ENCODE results near the gene PRXL2B. TPM values are rescaled to one million over a fixed set of nuclear protein-coding genes. Genes with fewer than 3 reads are reported as not detected.

Gene PRXL2B
- total RNA-seq, 2 experiments from 2014 or later = 23.7 to 36.8 TPM

- H3K27ac Mint-ChIP-seq = no peak overlapping the region
- ChIA-PET POLR2A (no interaction called here), CTCF (interaction anchor here (0.7 to 0.9 kb wide), 3 partner anchors 36 to 172 kb away, joined by 3 read pairs; no protein-coding TSS in a partner anchor)
- peaks cover 30% of the 10 kb centered on the region for H3K4me1 Mint-ChIP-seq
- peaks cover 12% of the 10 kb centered on the region for H3K36me3 Mint-ChIP-seq (ENCODE audit: low read depth)
- no peak for DNase-seq
- no peaks in the 10 kb centered on the region for H3K27me3 Mint-ChIP-seq
- no peaks in the 10 kb centered on the region for H3K9me3 Mint-ChIP-seq (ENCODE audit: low read depth)
- ATAC-seq = no peak
- intact Hi-C loops (cut with DNase I, micrococcal nuclease) = loop anchor here (2.0 to 10.0 kb wide), 6 partner anchors 55 to 1313 kb away; partner anchors contain the start of genes C1orf174 (in 1 of the 2), PANK4 (in 1 of the 2), PEX10 (in 1 of the 2) and SMIM1 (in 1 of the 2)
- peak overlapping the region; percentile 82 for H3K4me3 Mint-ChIP-seq
Observed at GRCh38 chr1:2587860-2588571, 1.4 kb downstream of the PRXL2B start.

- Mint-ChIP-seq H3K4me3 (peak overlapping the region; percentile 82), H3K27ac (no peak overlapping the region), H3K4me1 (peaks cover 22% of the 10 kb centered on the region), H3K36me3 (ENCODE audit: low read depth) (peaks cover 12% of the 10 kb centered on the region), H3K9me3 (ENCODE audit: low read depth) (no peaks in the 10 kb centered on the region), H3K27me3 (no peaks in the 10 kb centered on the region)
- no peak for DNase-seq
- no peak for ATAC-seq
- ChIA-PET POLR2A (no interaction called here), CTCF (interaction anchor here (0.7 kb wide), 1 partner anchor 92 kb away, joined by 3 read pairs; no protein-coding TSS in a partner anchor)
- intact Hi-C loops (cut with DNase I, micrococcal nuclease) = loop anchor here in 1 of 2 experiments (5.0 to 10.0 kb wide), 2 partner anchors 334 to 1183 kb away; partner anchors contain the start of gene SMIM1
Observed at GRCh38 chr1:2588661-2589430, 2.3 kb downstream of the PRXL2B start.

DNA sequence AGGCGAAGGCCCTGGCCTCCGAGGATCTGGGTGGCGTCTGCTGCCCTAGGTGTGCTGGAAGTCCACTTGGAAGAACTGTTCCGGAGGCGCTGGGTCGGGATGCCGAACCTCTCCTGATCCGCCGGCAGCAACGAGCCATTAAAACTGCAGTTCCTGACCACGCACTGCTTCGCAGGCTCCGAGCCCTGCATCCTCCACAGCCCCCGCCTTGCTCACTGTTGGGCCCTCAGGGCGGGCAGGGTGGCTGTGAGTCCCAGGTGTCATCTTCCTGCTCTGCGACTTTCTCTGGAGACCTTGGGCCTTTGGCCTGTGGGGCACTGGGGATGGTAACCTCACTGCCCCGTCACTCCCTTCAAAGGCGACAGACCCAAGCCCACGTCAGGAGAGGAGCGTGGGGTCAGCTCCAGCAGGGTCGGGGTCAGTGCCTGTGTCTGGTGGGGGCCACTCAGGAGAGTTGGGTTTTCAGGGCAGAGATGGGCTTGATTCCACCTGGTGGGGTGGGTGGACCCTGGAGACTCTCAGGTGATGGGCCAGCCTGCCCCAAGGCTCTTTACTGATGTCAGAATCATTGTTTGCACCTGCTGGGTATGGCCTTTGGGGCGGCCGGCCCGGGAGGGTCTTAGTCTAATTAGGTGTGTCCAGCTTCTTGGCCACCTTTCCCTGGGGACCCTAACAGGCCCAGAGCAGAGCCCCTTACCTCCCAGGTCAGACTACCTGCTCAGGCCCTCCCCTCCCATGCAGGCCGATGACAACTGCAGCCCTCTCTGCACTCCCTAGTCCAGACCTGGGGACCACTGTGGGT, 3.1 kb downstream of the PRXL2B start:
- H3K4me3 Mint-ChIP-seq = no peak overlapping the region
- no peak overlapping the region for H3K27ac Mint-ChIP-seq
- POLR2A ChIA-PET = no interaction called here
- H3K36me3 Mint-ChIP-seq (ENCODE audit: low read depth) = peaks cover 6% of the 10 kb centered on the region
- intact Hi-C loops (cut with DNase I, micrococcal nuclease) = loop anchor here in 1 of 2 experiments (5.0 to 10.0 kb wide), 2 partner anchors 335 to 1183 kb away; partner anchors contain the start of gene SMIM1
- CTCF ChIA-PET = interaction anchor here (0.6 to 0.9 kb wide), 2 partner anchors 41 to 81 kb away, joined by 3 read pairs; no protein-coding TSS in a partner anchor
- H3K4me1 Mint-ChIP-seq = peaks cover 14% of the 10 kb centered on the region
- H3K27me3 Mint-ChIP-seq = no peaks in the 10 kb centered on the region
- ATAC-seq (no peak), DNase-seq (no peak)
- no peaks in the 10 kb centered on the region for H3K9me3 Mint-ChIP-seq (ENCODE audit: low read depth)

- intact Hi-C loops (cut with DNase I, micrococcal nuclease) = no loop called here
- no peak overlapping the region for H3K27ac Mint-ChIP-seq
- no peaks in the 10 kb centered on the region for H3K27me3 Mint-ChIP-seq
- no peak overlapping the region for H3K4me3 Mint-ChIP-seq
- CTCF ChIA-PET = interaction anchor here (0.9 kb wide), 1 partner anchor 42 kb away, joined by 3 read pairs; no protein-coding TSS in a partner anchor
- ATAC-seq = no peak
- peaks cover 3% of the 10 kb centered on the region for H3K36me3 Mint-ChIP-seq (ENCODE audit: low read depth)
- no peaks in the 10 kb centered on the region for H3K9me3 Mint-ChIP-seq (ENCODE audit: low read depth)
- POLR2A ChIA-PET = no interaction called here
- peaks cover 8% of the 10 kb centered on the region for H3K4me1 Mint-ChIP-seq
- no peak for DNase-seq
Observed at GRCh38 chr1:2590233-2591141, 3.9 kb downstream of the PRXL2B start.

DNA sequence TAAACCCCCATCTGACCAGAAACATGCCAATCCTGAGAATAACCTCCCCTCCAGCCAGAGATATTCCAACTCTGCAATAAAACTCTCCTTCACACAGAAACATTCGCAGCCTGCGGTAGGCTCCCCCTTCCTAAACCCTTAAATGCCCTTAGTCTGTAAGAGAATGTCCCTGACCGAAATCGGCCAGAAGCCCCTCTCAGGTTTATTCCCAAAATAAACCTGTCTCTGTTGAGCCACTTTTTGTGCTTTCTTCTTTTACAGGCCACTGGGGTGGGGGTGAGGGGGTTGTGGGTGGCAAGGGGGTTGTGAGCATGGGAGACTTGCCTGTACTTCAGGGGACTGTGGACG, 4.6 kb downstream of the PRXL2B start:
- Mint-ChIP-seq H3K27ac (no peak overlapping the region), H3K36me3 (ENCODE audit: low read depth) (peaks cover 3% of the 10 kb centered on the region), H3K27me3 (no peaks in the 10 kb centered on the region), H3K4me3 (no peak overlapping the region), H3K4me1 (peaks cover 7% of the 10 kb centered on the region), H3K9me3 (ENCODE audit: low read depth) (no peaks in the 10 kb centered on the region)
- CTCF ChIA-PET = no interaction called here
- POLR2A ChIA-PET = no interaction called here
- no peak for ATAC-seq
- intact Hi-C loops (cut with DNase I, micrococcal nuclease) = no loop called here
- DNase-seq = no peak

DNA sequence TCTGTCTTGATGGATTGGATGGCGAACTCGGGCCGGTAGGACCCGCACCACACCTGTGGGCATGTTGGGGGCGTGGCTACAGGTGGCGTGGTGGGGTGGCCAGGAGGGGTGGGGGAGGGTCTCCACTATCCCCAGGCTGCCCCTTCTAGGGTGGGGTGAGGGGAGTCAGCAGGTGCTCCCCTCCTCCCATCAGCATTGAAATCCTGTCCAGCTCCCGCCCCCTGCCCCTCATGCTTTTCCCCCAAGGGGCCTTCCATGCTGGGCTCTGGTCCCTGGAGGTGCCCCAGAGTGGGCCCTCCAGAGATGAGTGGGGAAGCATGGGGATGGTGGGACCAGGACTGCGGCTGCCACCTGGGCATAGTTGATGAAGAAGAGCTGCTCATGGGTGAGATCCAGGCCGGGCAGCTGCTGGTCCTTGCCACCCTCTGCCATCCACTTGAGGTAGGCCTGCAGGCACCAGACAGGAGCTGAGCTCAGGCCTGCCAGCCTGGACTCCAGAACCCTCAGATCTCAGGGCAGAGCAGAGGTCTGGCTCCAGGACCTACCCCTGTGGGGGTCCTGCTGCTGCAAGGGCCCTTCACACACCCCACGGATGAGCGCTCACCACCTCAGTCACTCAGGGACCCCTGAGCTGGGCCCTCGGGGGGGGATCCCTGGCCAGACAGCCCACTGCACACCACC, 5.1 kb downstream of the PRXL2B start:
- Mint-ChIP-seq H3K27me3 (no peaks in the 10 kb centered on the region), H3K27ac (no peak overlapping the region), H3K36me3 (ENCODE audit: low read depth) (peaks cover 3% of the 10 kb centered on the region), H3K9me3 (ENCODE audit: low read depth) (no peaks in the 10 kb centered on the region), H3K4me1 (peaks cover 7% of the 10 kb centered on the region), H3K4me3 (no peak overlapping the region)
- ChIA-PET CTCF (no interaction called here), POLR2A (no interaction called here)
- intact Hi-C loops (cut with DNase I, micrococcal nuclease) = no loop called here
- ATAC-seq (no peak), DNase-seq (no peak)

GRCh38 chr1:2592672-2593071, 6.1 kb downstream of the PRXL2B start:
- ATAC-seq (peak; percentile 30), DNase-seq (no peak)
- Mint-ChIP-seq H3K27ac (peak overlapping the region; percentile 37), H3K9me3 (ENCODE audit: low read depth) (no peaks in the 10 kb centered on the region), H3K27me3 (no peaks in the 10 kb centered on the region), H3K36me3 (ENCODE audit: low read depth) (peaks cover 3% of the 10 kb centered on the region), H3K4me3 (peak overlapping the region; percentile 47), H3K4me1 (peaks cover 5% of the 10 kb centered on the region)
- POLR2A ChIA-PET = no interaction called here
- intact Hi-C loops (cut with DNase I, micrococcal nuclease) = no loop called here
- CTCF ChIA-PET = no interaction called here

GRCh38 chr1:2593251-2593878, 6.8 kb downstream of the PRXL2B start:
- no peaks in the 10 kb centered on the region for H3K9me3 Mint-ChIP-seq (ENCODE audit: low read depth)
- H3K4me1 Mint-ChIP-seq = peaks cover 3% of the 10 kb centered on the region
- H3K27ac Mint-ChIP-seq = no peak overlapping the region
- no peak for ATAC-seq
- ChIA-PET CTCF (no interaction called here), POLR2A (no interaction called here)
- no peak overlapping the region for H3K4me3 Mint-ChIP-seq
- intact Hi-C loops (cut with DNase I, micrococcal nuclease) = no loop called here
- DNase-seq = no peak
- H3K27me3 Mint-ChIP-seq = no peaks in the 10 kb centered on the region
- H3K36me3 Mint-ChIP-seq (ENCODE audit: low read depth) = peaks cover 3% of the 10 kb centered on the region

DNA sequence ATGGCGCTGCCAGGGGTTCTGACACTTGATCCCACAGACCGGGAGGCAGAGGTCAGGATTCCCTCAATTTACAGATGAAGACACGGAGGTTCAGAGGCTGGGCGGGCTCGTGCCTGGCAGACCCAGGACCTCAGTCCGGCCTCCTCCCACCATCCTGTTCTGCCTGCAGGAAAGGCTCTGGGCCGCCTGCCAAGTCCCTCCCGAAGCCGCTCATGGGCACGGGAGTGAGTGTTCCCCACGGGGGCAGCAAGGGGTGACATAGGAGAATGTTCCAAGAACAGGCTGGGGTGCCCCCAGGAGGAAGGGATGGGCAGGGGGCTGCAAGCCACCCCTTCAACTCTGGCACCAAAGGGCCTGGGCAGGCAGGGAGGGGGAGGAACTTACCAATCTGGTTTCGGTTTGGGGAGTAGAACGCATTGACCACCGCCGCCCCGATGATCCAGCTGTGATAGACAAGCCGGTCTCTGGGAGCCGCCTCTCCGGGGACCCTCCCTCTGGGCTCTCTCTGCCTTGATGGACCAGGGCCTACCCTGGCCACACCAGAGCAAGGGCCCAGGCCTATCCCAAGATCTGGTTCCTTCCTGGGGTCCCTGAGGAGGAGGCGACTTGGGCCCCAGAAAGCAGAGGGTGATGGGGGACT, 7.5 kb downstream of the PRXL2B start:
- no peak overlapping the region for H3K4me3 Mint-ChIP-seq
- CTCF ChIA-PET = no interaction called here
- no peaks in the 10 kb centered on the region for H3K27me3 Mint-ChIP-seq
- POLR2A ChIA-PET = no interaction called here
- ATAC-seq (no peak), DNase-seq (peak; percentile 3)
- H3K27ac Mint-ChIP-seq = no peak overlapping the region
- H3K36me3 Mint-ChIP-seq (ENCODE audit: low read depth) = peaks cover 3% of the 10 kb centered on the region
- peaks cover 4% of the 10 kb centered on the region for H3K9me3 Mint-ChIP-seq (ENCODE audit: low read depth)
- peaks cover 3% of the 10 kb centered on the region for H3K4me1 Mint-ChIP-seq
- intact Hi-C loops (cut with DNase I, micrococcal nuclease) = no loop called here

- H3K36me3 Mint-ChIP-seq (ENCODE audit: low read depth) = no peaks in the 10 kb centered on the region
- CTCF ChIA-PET = no interaction called here
- H3K27ac Mint-ChIP-seq = no peak overlapping the region
- H3K4me1 Mint-ChIP-seq = peaks cover 3% of the 10 kb centered on the region
- intact Hi-C loops (cut with DNase I, micrococcal nuclease) = no loop called here
- H3K4me3 Mint-ChIP-seq = no peak overlapping the region
- no peaks in the 10 kb centered on the region for H3K27me3 Mint-ChIP-seq
- POLR2A ChIA-PET = no interaction called here
- no peak for ATAC-seq
- peaks cover 4% of the 10 kb centered on the region for H3K9me3 Mint-ChIP-seq (ENCODE audit: low read depth)
- DNase-seq = peak; percentile 3
Observed at GRCh38 chr1:2594641-2595131, 8.1 kb downstream of the PRXL2B start.
